ENCODE results near the gene ARPC1B. TPM values are rescaled to one million over a fixed set of nuclear protein-coding genes. Genes with fewer than 3 reads are reported as not detected.

Gene ARPC1B
- total and polyA plus RNA-seq, 9 of the 15 experiments (the other 6 are each of a cell fraction or from before 2014, with no cell fraction given), result 6.7 to 357 (median 211) TPM

DNA sequence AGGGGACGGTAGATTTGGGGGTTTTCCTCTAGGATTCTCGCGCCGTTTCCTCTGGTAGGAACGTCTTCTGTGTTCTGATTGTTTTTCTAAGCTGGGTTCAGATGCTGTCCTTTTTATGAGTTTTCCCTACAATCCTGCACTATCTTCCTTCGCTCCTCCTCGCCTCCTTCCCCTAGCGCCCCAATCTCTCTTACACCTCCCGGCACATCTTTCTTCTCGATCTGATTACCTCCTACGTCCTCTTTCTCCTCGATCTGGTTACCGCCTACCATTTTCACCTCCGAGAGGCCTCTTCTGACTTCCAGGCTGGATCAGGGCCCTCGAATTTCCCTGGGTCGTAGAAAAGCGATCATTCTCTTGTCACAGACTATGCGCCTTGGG lies 34.7 kb downstream of the ARPC1B start (continued):
- TF ChIP-seq, protein P1, sequence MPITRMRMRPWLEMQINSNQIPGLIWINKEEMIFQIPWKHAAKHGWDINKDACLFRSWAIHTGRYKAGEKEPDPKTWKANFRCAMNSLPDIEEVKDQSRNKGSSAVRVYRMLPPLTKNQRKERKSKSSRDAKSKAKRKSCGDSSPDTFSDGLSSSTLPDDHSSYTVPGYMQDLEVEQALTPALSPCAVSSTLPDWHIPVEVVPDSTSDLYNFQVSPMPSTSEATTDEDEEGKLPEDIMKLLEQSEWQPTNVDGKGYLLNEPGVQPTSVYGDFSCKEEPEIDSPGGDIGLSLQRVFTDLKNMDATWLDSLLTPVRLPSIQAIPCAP (CRISPR knock-in tag; IDR thresholded peaks at IDR 0.05; ENCODE audit: borderline replicate concordance), result no peak
- TF ChIP-seq MCM7 (IDR thresholded peaks at IDR 0.05) (peak in 1 of 2 experiments; percentile 63; a peak in 1 of 4 replicates), BDP1 (IDR thresholded peaks at IDR 0.05; ENCODE audit: insufficient read depth, insufficient read length) (no peak), NFIX (CRISPR knock-in tag; IDR thresholded peaks at IDR 0.05; ENCODE audit: low read depth) (no peak), ZNF174 (CRISPR knock-in tag; IDR thresholded peaks at IDR 0.05) (no peak), CEBPB (tag; IDR thresholded peaks at IDR 0.05) (no peak), SNIP1 (IDR thresholded peaks at IDR 0.05; ENCODE audit: low read depth) (0 out of 2 replicates have a peak, but pooled peaks have one; percentile 14), RBM25 (IDR thresholded peaks at IDR 0.05; ENCODE audit: low read depth, low read length, severe bottlenecking) (no peak), NFATC3 (IDR thresholded peaks at IDR 0.05) (peak; percentile 73; the same call in 1 of the 2 replicates), ESRRA (IDR thresholded peaks at IDR 0.05; ENCODE audit: borderline replicate concordance, low read depth) (no peak), CREM (IDR thresholded peaks at IDR 0.05; ENCODE audit: low read depth) (no peak; the same call in 1 of the 2 replicates), FOS (IDR thresholded peaks at IDR 0.05; ENCODE audit: extremely low read depth, insufficient read length) (no peak), ZSCAN29 (IDR thresholded peaks at IDR 0.05) (0 out of 2 replicates have a peak, but pooled peaks have one; percentile 44), ZNF24 (IDR thresholded peaks at IDR 0.05) (no peak), ZNF316 (IDR thresholded peaks at IDR 0.05) (peak; percentile 26; the same call in 1 of the 2 replicates), YBX1 (IDR thresholded peaks at IDR 0.05) (no peak), HIVEP1 (CRISPR knock-in tag; IDR thresholded peaks at IDR 0.05) (no peak), TEAD1 (CRISPR knock-in tag; IDR thresholded peaks at IDR 0.05) (no peak), ZBTB1 (CRISPR knock-in tag; IDR thresholded peaks at IDR 0.05; ENCODE audit: borderline replicate concordance, low read depth) (no peak)
- TF ChIP-seq, protein P2, sequence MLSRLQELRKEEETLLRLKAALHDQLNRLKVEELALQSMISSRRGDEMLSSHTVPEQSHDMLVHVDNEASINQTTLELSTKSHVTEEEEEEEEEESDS (CRISPR knock-in tag; IDR thresholded peaks at IDR 0.05), result no peak
- TF ChIP-seq, protein P3, sequence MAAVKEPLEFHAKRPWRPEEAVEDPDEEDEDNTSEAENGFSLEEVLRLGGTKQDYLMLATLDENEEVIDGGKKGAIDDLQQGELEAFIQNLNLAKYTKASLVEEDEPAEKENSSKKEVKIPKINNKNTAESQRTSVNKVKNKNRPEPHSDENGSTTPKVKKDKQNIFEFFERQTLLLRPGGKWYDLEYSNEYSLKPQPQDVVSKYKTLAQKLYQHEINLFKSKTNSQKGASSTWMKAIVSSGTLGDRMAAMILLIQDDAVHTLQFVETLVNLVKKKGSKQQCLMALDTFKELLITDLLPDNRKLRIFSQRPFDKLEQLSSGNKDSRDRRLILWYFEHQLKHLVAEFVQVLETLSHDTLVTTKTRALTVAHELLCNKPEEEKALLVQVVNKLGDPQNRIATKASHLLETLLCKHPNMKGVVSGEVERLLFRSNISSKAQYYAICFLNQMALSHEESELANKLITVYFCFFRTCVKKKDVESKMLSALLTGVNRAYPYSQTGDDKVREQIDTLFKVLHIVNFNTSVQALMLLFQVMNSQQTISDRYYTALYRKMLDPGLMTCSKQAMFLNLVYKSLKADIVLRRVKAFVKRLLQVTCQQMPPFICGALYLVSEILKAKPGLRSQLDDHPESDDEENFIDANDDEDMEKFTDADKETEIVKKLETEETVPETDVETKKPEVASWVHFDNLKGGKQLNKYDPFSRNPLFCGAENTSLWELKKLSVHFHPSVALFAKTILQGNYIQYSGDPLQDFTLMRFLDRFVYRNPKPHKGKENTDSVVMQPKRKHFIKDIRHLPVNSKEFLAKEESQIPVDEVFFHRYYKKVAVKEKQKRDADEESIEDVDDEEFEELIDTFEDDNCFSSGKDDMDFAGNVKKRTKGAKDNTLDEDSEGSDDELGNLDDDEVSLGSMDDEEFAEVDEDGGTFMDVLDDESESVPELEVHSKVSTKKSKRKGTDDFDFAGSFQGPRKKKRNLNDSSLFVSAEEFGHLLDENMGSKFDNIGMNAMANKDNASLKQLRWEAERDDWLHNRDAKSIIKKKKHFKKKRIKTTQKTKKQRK (IDR thresholded peaks at IDR 0.05; ENCODE audit: borderline replicate concordance, low read depth, low read length), result no peak
- TF ChIP-seq, protein P4, sequence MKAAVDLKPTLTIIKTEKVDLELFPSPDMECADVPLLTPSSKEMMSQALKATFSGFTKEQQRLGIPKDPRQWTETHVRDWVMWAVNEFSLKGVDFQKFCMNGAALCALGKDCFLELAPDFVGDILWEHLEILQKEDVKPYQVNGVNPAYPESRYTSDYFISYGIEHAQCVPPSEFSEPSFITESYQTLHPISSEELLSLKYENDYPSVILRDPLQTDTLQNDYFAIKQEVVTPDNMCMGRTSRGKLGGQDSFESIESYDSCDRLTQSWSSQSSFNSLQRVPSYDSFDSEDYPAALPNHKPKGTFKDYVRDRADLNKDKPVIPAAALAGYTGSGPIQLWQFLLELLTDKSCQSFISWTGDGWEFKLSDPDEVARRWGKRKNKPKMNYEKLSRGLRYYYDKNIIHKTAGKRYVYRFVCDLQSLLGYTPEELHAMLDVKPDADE (conservative IDR thresholded peaks at IDR 0.05; ENCODE audit: control insufficient read depth, low read depth, low read length), result peak; percentile 59; the same call in 1 of the 2 replicates
- TF ChIP-seq, protein P5, sequence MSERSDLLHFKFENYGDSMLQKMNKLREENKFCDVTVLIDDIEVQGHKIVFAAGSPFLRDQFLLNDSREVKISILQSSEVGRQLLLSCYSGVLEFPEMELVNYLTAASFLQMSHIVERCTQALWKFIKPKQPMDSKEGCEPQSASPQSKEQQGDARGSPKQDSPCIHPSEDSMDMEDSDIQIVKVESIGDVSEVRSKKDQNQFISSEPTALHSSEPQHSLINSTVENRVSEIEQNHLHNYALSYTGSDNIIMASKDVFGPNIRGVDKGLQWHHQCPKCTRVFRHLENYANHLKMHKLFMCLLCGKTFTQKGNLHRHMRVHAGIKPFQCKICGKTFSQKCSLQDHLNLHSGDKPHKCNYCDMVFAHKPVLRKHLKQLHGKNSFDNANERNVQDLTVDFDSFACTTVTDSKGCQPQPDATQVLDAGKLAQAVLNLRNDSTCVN (CRISPR knock-in tag; IDR thresholded peaks at IDR 0.05), result no peak
- TF ChIP-seq, protein P6, sequence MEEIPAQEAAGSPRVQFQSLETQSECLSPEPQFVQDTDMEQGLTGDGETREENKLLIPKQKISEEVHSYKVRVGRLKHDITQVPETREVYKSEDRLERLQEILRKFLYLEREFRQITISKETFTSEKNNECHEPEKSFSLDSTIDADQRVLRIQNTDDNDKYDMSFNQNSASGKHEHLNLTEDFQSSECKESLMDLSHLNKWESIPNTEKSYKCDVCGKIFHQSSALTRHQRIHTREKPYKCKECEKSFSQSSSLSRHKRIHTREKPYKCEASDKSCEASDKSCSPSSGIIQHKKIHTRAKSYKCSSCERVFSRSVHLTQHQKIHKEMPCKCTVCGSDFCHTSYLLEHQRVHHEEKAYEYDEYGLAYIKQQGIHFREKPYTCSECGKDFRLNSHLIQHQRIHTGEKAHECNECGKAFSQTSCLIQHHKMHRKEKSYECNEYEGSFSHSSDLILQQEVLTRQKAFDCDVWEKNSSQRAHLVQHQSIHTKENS (CRISPR knock-in tag; IDR thresholded peaks at IDR 0.05), result no peak

Data from K562 (cell line).